ENCODE results near the gene RDX. TPM values are rescaled to one million over a fixed set of nuclear protein-coding genes. Genes with fewer than 3 reads are reported as not detected.

Gene RDX
- total and polyA plus RNA-seq, 9 of the 15 experiments (the other 6 are each of a cell fraction or from before 2014, with no cell fraction given): 35.6 to 62.1 (median 54.3) TPM

- Histone ChIP-seq H3K36me3 (ENCODE audit: control insufficient read depth, insufficient read depth, low read length) (no peaks in the 10 kb centered on the region), H3K9me1 (ENCODE audit: control insufficient read depth, insufficient read depth, low read length) (no peaks in the 10 kb centered on the region), H4K20me1 (replicated peaks; ENCODE audit: control insufficient read depth, insufficient read depth, low read length) (no peaks in the 10 kb centered on the region), H3K4me1 (replicated peaks in 1 of 2; ENCODE audit: control insufficient read depth in 2 of 2, insufficient read depth in 2 of 2, low read length in 2 of 2) (no peaks in the 10 kb centered on the region), H3K4me2 (ENCODE audit: insufficient read depth, low read length) (no peak overlapping the region), H3K9me3 (replicated peaks; ENCODE audit: control insufficient read depth, insufficient read depth, low read depth, low read length) (no peaks in the 10 kb centered on the region), H3K79me2 (ENCODE audit: control insufficient read depth, insufficient read depth, low read length) (no peaks in the 10 kb centered on the region), H3K9ac (ENCODE audit: insufficient read depth in 1 of 2, low read depth in 2 of 2, low read length in 2 of 2) (no peak overlapping the region), H3K27ac (ENCODE audit: extremely low read depth, low read depth, low read length) (no peak overlapping the region), H3K27me3 (ENCODE audit: control insufficient read depth in 2 of 2, insufficient read depth in 2 of 2, low read length in 2 of 2) (no peaks in the 10 kb centered on the region), H3K4me3 (no peak overlapping the region), H2AFZ (ENCODE audit: low read depth, low read length) (no peak overlapping the region)
- intact Hi-C loops (cut with micrococcal nuclease): no loop called here
- DNase-seq (ENCODE audit: extremely low read depth in 1 of 4, low spot score in 3 of 4): no peak
- no TSS peak for BruUV-seq (replicated peaks)
- TF ChIP-seq TCF7 (IDR thresholded peaks at IDR 0.05; ENCODE audit: borderline replicate concordance): no peak
- no peak for TF ChIP-seq EHMT2 (IDR thresholded peaks at IDR 0.05)
- no peak for TF ChIP-seq ZKSCAN1 (IDR thresholded peaks at IDR 0.05; ENCODE audit: low read depth, low read length)
- TF ChIP-seq, protein P1, sequence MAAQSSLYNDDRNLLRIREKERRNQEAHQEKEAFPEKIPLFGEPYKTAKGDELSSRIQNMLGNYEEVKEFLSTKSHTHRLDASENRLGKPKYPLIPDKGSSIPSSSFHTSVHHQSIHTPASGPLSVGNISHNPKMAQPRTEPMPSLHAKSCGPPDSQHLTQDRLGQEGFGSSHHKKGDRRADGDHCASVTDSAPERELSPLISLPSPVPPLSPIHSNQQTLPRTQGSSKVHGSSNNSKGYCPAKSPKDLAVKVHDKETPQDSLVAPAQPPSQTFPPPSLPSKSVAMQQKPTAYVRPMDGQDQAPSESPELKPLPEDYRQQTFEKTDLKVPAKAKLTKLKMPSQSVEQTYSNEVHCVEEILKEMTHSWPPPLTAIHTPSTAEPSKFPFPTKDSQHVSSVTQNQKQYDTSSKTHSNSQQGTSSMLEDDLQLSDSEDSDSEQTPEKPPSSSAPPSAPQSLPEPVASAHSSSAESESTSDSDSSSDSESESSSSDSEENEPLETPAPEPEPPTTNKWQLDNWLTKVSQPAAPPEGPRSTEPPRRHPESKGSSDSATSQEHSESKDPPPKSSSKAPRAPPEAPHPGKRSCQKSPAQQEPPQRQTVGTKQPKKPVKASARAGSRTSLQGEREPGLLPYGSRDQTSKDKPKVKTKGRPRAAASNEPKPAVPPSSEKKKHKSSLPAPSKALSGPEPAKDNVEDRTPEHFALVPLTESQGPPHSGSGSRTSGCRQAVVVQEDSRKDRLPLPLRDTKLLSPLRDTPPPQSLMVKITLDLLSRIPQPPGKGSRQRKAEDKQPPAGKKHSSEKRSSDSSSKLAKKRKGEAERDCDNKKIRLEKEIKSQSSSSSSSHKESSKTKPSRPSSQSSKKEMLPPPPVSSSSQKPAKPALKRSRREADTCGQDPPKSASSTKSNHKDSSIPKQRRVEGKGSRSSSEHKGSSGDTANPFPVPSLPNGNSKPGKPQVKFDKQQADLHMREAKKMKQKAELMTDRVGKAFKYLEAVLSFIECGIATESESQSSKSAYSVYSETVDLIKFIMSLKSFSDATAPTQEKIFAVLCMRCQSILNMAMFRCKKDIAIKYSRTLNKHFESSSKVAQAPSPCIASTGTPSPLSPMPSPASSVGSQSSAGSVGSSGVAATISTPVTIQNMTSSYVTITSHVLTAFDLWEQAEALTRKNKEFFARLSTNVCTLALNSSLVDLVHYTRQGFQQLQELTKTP (IDR thresholded peaks at IDR 0.05; ENCODE audit: low read depth in 1 of 2, partially characterized antibody in 2 of 2): no peak
- no peak for TF ChIP-seq ELK1 (CRISPR knock-in tag; IDR thresholded peaks at IDR 0.05)
- no peak for TF ChIP-seq YBX1 (IDR thresholded peaks at IDR 0.05)
- no peak for TF ChIP-seq ZNF134 (CRISPR knock-in tag; conservative IDR thresholded peaks at IDR 0.05)
- TF ChIP-seq PHB2 (IDR thresholded peaks at IDR 0.05; ENCODE audit: low read depth): no peak
- TF ChIP-seq ZNF780A (CRISPR knock-in tag; IDR thresholded peaks at IDR 0.05): no peak
- TF ChIP-seq NR2C1 (IDR thresholded peaks at IDR 0.05): no peak
- TF ChIP-seq NR2C1 (tag; IDR thresholded peaks at IDR 0.05): no peak
- no peak for TF ChIP-seq ZNF766 (CRISPR knock-in tag; conservative IDR thresholded peaks at IDR 0.05)
- TF ChIP-seq, protein P2, sequence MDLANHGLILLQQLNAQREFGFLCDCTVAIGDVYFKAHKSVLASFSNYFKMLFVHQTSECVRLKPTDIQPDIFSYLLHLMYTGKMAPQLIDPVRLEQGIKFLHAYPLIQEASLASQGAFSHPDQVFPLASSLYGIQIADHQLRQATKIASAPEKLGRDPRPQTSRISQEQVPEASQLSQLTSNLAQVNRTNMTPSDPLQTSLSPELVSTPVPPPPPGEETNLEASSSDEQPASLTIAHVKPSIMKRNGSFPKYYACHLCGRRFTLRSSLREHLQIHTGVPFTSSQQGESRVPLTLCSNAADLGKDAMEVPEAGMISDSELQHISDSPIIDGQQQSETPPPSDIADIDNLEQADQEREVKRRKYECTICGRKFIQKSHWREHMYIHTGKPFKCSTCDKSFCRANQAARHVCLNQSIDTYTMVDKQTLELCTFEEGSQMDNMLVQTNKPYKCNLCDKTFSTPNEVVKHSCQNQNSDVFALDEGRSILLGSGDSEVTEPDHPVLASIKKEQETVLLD (IDR thresholded peaks at IDR 0.05): no peak
- TF ChIP-seq SMAD3 (CRISPR knock-in tag; conservative IDR thresholded peaks at IDR 0.05): no peak
- no peak for TF ChIP-seq SIN3B (IDR thresholded peaks at IDR 0.05; ENCODE audit: low read depth)
- TF ChIP-seq ZNF23 (CRISPR knock-in tag; IDR thresholded peaks at IDR 0.05): no peak
- TF ChIP-seq ZBTB1 (CRISPR knock-in tag; IDR thresholded peaks at IDR 0.05; ENCODE audit: borderline replicate concordance, low read depth): no peak
- TF ChIP-seq ZFP36 (IDR thresholded peaks at IDR 0.05; ENCODE audit: low read depth, low read length, partially characterized antibody): no peak
- ATAC-seq: no peak
- CTCF ChIA-PET (ENCODE audit: low intra/inter-chr PET ratio): interaction anchor here (0.6 kb wide), 1 partner anchor 173 kb away, joined by 3 read pairs; no protein-coding TSS in a partner anchor
- 30% methylated on average over 3 of the region's 3 CpGs for WGBS (ENCODE audit: insufficient coverage, low coverage, missing lambda C conversion rate)
- no peak for FAIRE-seq
- in situ Hi-C loops (cut with MboI): no loop called here
- POLR2A ChIA-PET: interaction anchor here (0.7 to 1.7 kb wide), 2 partner anchors 18 to 213 kb away, joined by 3 to 4 read pairs; no protein-coding TSS in a partner anchor
Observed at GRCh38 chr11:110217936-110218335, 78.5 kb downstream of the RDX start.

All from K562 (cell line).